Activated B cell treated with CpG ODN at 0.5 μM for 24 hours (primary cell): ENCODE data around the gene PBX3. TPM values are rescaled to one million over a fixed set of nuclear protein-coding genes. Genes with fewer than 3 reads are reported as not detected.
"Not testable (repeated sequence)": the region's sequence is repeated elsewhere in the genome, so short reads cannot be mapped to it uniquely, and the experiment has no call there.

Experiments
- ATAC-seq: fragments of 200-7000 bp; cut with Tn5 transposase; one replicate; pipeline ENCODE4 v1.10.0; 2021; ENCODE audit warnings: low read depth, mild to moderate bottlenecking, moderate library complexity
- CTCF ChIA-PET: fragments of 350-600 bp; sonication (Branson Sonifier 250); formaldehyde crosslinking; loops from one replicate; lab custom pipeline; 2021; ENCODE audit warnings: antibody characterized with exemption; lab: Charles Lee
- POLR2A ChIA-PET: fragments of 350-600 bp; sonication (Branson Sonifier 250); formaldehyde crosslinking; loops from one replicate; lab custom pipeline; 2021; ENCODE audit warnings: antibody characterized with exemption; lab: Charles Lee
- DNase-seq: peaks from one replicate; pipeline ENCODE4 v3.0.0; 2022
- H3K27ac Mint-ChIP-seq: one replicate; pipeline ENCODE4 v1.8.0; 2020; ENCODE audit warnings: mixed read lengths
- H3K27me3 Mint-ChIP-seq: one replicate; pipeline ENCODE4 v1.8.0; 2021; ENCODE audit warnings: mixed read lengths
- H3K36me3 Mint-ChIP-seq: one replicate; pipeline ENCODE4 v1.8.0; 2021; ENCODE audit warnings: low read depth, mixed read lengths
- H3K4me1 Mint-ChIP-seq: one replicate; pipeline ENCODE4 v1.8.0; 2021; ENCODE audit warnings: mixed read lengths
- H3K4me3 Mint-ChIP-seq: one replicate; pipeline ENCODE4 v1.8.0; 2020; ENCODE audit warnings: mild to moderate bottlenecking, mixed read lengths
- H3K9me3 Mint-ChIP-seq: one replicate; pipeline ENCODE4 v1.8.0; 2020; ENCODE audit warnings: mixed read lengths
- CTCF ChIP-seq: fragments of 200-600 bp; IDR thresholded peaks from one replicate; pipeline ENCODE4 v1.8.0; 2022; ENCODE audit warnings: antibody characterized with exemption, mild to moderate bottlenecking
- intact Hi-C: fragments of 100-400 bp; cut with micrococcal nuclease; formaldehyde crosslinking; loops from one replicate; pipeline ENCODE4 v1.15.1; 2024
- total RNA-seq: library from RNA; stranded (reverse); gene quantifications from 2 replicates; pipeline ENCODE4 v1.2.3, GENCODE V29; 2022

The PBX3 gene
- total RNA-seq, 1 donor from 2014 or later, result 37.2 TPM

GRCh38 chr9:125767349-125767748 lies 20.2 kb downstream of the PBX3 start:
- CTCF ChIA-PET, result no interaction called here
- no peak overlapping the region for H3K27ac Mint-ChIP-seq
- intact Hi-C loops, result loop anchor here (5.0 kb wide), 1 partner anchor 55 kb away; no protein-coding TSS in a partner anchor

DNA sequence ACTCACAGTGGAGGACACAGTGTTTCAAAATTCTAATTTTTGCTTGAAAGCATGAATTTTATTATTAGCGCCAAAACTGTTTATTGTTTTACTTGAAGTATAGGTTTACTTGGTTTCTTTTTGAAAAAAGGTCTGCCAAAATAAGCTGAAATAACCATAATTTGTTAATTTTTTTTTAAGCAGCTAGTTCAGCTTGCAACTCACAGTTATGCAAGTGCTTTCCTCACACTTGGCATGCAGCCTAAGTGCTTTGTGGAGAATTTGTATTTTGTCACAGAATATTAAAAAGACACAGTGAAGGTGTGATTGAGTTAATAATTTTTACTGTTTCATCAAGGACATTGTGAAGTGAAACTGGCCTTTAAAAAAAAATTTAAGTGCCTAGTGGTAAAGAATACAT lies 21.6 kb downstream of the PBX3 start:
- intact Hi-C loops, result loop anchor here (5.0 kb wide), 1 partner anchor 53 kb away; no protein-coding TSS in a partner anchor
- Mint-ChIP-seq H3K27me3 (no peaks in the 10 kb centered on the region), H3K4me3 (no peak overlapping the region), H3K4me1 (peaks cover 22% of the 10 kb centered on the region), H3K27ac (no peak overlapping the region), H3K9me3 (no peaks in the 10 kb centered on the region), H3K36me3 (peaks cover under 1% of the 10 kb centered on the region)
- no peak for TF ChIP-seq CTCF
- POLR2A ChIA-PET, result no interaction called here
- ATAC-seq, result no peak
- CTCF ChIA-PET, result no interaction called here
- DNase-seq, result no peak

More at GRCh38 chr9:125767349-125767748, 20.2 kb downstream of the PBX3 start:
- ATAC-seq (no peak), DNase-seq (no peak)
- Mint-ChIP-seq H3K36me3 (no peaks in the 10 kb centered on the region), H3K4me3 (peak overlapping the region; percentile 3), H3K4me1 (peaks cover 21% of the 10 kb centered on the region), H3K9me3 (no peaks in the 10 kb centered on the region), H3K27me3 (no peaks in the 10 kb centered on the region)
- TF ChIP-seq CTCF, result no peak
- POLR2A ChIA-PET, result interaction anchor here (0.8 kb wide), 1 partner anchor 74 kb away, joined by 3 read pairs; no protein-coding TSS in a partner anchor

DNA sequence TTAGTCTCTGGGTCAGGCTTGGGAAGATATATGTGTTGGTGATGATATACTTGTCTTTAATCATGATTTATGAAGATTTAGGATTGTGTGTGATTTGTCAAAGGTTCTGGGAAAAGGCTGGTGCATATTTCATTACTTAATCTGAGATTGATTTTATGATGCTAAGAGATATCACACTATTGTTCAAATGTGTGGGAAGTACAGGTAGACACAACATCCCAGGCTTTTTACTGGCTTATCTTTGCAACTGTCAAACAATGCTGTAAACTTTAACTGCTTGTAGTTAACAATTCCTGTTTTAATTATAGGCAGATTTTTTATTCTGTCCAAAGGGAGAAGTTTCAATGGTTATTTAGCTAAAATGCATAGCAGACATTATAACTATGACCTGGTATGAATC lies 23.9 kb downstream of the PBX3 start:
- intact Hi-C loops, result no loop called here
- Mint-ChIP-seq H3K27ac (no peak overlapping the region), H3K27me3 (no peaks in the 10 kb centered on the region), H3K4me1 (peaks cover 23% of the 10 kb centered on the region), H3K9me3 (peaks cover 6% of the 10 kb centered on the region), H3K4me3 (no peak overlapping the region), H3K36me3 (peaks cover 5% of the 10 kb centered on the region)
- ATAC-seq (no peak), DNase-seq (no peak)
- TF ChIP-seq CTCF, result no peak
- ChIA-PET CTCF (interaction anchor here (1.2 kb wide), 1 partner anchor 138 kb away, joined by 3 read pairs; no protein-coding TSS in a partner anchor), POLR2A (interaction anchor here (0.6 kb wide), 1 partner anchor 51 kb away, joined by 4 read pairs; no protein-coding TSS in a partner anchor)

DNA sequence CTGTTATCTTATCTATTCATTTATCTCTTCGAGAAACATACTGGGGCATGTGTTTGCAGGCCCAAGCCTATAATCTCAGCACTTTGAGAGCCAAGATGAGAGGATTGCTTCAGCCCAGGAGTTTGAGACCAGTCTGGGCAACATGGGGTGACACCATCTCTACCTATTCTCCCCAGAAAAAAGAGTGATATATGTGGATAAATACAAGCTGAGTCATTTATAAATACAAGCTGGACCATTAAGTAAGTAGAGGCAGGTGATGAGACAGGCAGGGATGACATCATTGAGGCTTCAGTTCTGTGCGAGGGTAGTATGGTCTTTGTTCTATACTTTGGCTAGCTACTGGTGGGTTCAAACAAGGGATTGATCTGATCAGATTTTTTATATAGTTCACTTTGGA lies 25.6 kb downstream of the PBX3 start:
- no peak for DNase-seq
- POLR2A ChIA-PET, result no interaction called here
- TF ChIP-seq CTCF, result no peak
- Mint-ChIP-seq H3K9me3 (peaks cover 6% of the 10 kb centered on the region), H3K27me3 (no peaks in the 10 kb centered on the region), H3K27ac (no peak overlapping the region), H3K4me1 (peaks cover 10% of the 10 kb centered on the region), H3K36me3 (peaks cover 5% of the 10 kb centered on the region), H3K4me3 (no peak overlapping the region)
- CTCF ChIA-PET, result no interaction called here
- intact Hi-C loops, result no loop called here
- ATAC-seq, result no peak

DNA sequence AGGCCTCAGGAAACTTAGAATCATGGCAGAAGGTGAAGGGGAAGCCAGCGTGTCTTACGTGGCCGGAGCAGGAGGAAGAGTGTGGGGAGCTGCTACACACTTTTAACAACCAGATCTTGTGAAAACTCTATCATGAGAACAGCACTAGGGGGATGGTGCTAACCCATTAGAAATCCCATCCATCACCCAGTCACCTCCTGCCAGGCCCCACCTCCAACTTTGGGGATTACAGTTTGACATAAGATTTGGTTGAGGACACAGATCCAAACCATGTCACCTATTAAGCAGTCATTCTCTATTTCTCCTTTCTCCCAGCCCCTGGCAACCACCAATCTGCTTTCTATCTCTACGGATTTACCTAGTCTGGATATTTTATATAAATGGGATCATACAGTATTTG lies 26.9 kb downstream of the PBX3 start:
- H3K9me3 Mint-ChIP-seq, result peaks cover 6% of the 10 kb centered on the region
- DNase-seq (no peak), ATAC-seq (peak; percentile 10)
- no peak for TF ChIP-seq CTCF
- H3K4me3 Mint-ChIP-seq, result no peak overlapping the region
- H3K4me1 Mint-ChIP-seq, result peaks cover 7% of the 10 kb centered on the region
- intact Hi-C loops, result no loop called here
- no peaks in the 10 kb centered on the region for H3K27me3 Mint-ChIP-seq
- ChIA-PET POLR2A (no interaction called here), CTCF (no interaction called here)
- H3K27ac Mint-ChIP-seq, result no peak overlapping the region
- H3K36me3 Mint-ChIP-seq, result peaks cover 5% of the 10 kb centered on the region

- H3K4me1 Mint-ChIP-seq, POLR2A ChIA-PET, H3K9me3 Mint-ChIP-seq, DNase-seq, H3K27ac Mint-ChIP-seq, CTCF ChIA-PET, H3K36me3 Mint-ChIP-seq, H3K27me3 Mint-ChIP-seq, ATAC-seq, H3K4me3 Mint-ChIP-seq, intact Hi-C loops: not testable (repeated sequence)
Measured at GRCh38 chr9:125776789-125777188, 29.6 kb downstream of the PBX3 start.

- ATAC-seq, H3K4me1 Mint-ChIP-seq, H3K4me3 Mint-ChIP-seq, H3K27ac Mint-ChIP-seq, POLR2A ChIA-PET, DNase-seq, H3K27me3 Mint-ChIP-seq, intact Hi-C loops: not testable (repeated sequence)
- CTCF ChIA-PET, result interaction anchor here (0.6 kb wide), 1 partner anchor 220 kb away, joined by 3 read pairs; no protein-coding TSS in a partner anchor
- Mint-ChIP-seq H3K9me3 (peaks cover 10% of the 10 kb centered on the region), H3K36me3 (peaks cover 10% of the 10 kb centered on the region)
Measured at GRCh38 chr9:125778538-125779219, 31.5 kb downstream of the PBX3 start.

GRCh38 chr9:125779220-125779565 lies 32.0 kb downstream of the PBX3 start:
- POLR2A ChIA-PET, result not testable (repeated sequence)

More at GRCh38 chr9:125779220-125779565, 32.0 kb downstream of the PBX3 start:
- CTCF ChIA-PET, H3K4me3 Mint-ChIP-seq, ATAC-seq, H3K36me3 Mint-ChIP-seq, intact Hi-C loops, H3K27ac Mint-ChIP-seq, H3K4me1 Mint-ChIP-seq, H3K27me3 Mint-ChIP-seq, DNase-seq: not testable (repeated sequence)
- peaks cover 10% of the 10 kb centered on the region for H3K9me3 Mint-ChIP-seq
